Jurkat, Clone E6-1 (cell line): ENCODE measurements around the gene IFITM2.

Source experiments
- DNase-seq: peaks from one replicate; pipeline ENCODE4 v3.0.0-alpha.2; 2011; ENCODE audit warnings: low read depth, low spot score
- H3K4me3 ChIP-seq: 2 replicates; pipeline ENCODE4 v1.5.1; 2011; ENCODE audit warnings: mild to moderate bottlenecking, low read length, control low read depth, moderate library complexity

Gene IFITM2

GRCh38 chr11:291281-292210 lies 16.1 kb upstream of the IFITM2 start:
- H3K4me3 ChIP-seq, result no peak overlapping the region
- no peak for DNase-seq

GRCh38 chr11:292211-293121 lies 15.2 kb upstream of the IFITM2 start:
- no peak overlapping the region for H3K4me3 ChIP-seq
- DNase-seq, result no peak

GRCh38 chr11:293271-293851 lies 14.3 kb upstream of the IFITM2 start:
- DNase-seq, result no peak
- no peak overlapping the region for H3K4me3 ChIP-seq

- DNase-seq, result no peak
- no peak overlapping the region for H3K4me3 ChIP-seq
Observed at GRCh38 chr11:293852-294661, 13.6 kb upstream of the IFITM2 start.

GRCh38 chr11:294780-295179 lies 12.8 kb upstream of the IFITM2 start:
- H3K4me3 ChIP-seq, result no peak overlapping the region
- no peak for DNase-seq

GRCh38 chr11:295351-296170 lies 12.1 kb upstream of the IFITM2 start:
- DNase-seq, result no peak
- no peak overlapping the region for H3K4me3 ChIP-seq

GRCh38 chr11:296171-297050 lies 11.2 kb upstream of the IFITM2 start:
- no peak overlapping the region for H3K4me3 ChIP-seq
- DNase-seq, result no peak

- H3K4me3 ChIP-seq, result no peak overlapping the region
- no peak for DNase-seq
Observed at GRCh38 chr11:297051-297585, 10.5 kb upstream of the IFITM2 start.

GRCh38 chr11:297586-298405 lies 9.8 kb upstream of the IFITM2 start:
- DNase-seq, result no peak
- H3K4me3 ChIP-seq, result no peak overlapping the region

- H3K4me3 ChIP-seq, result no peak overlapping the region
- DNase-seq, result no peak
Observed at GRCh38 chr11:298406-299065, 9.1 kb upstream of the IFITM2 start.

- H3K4me3 ChIP-seq, result no peak within 1 kb of the TSS
- no peak for DNase-seq
Observed at GRCh38 chr11:299081-299891, 8.3 kb upstream of the IFITM2 start, which contains the start of gene IFITM5. Gene IFITM5 (minus strand): TSS chr11:299526. CDS start chr11:299490, 36 bp downstream.

- H3K4me3 ChIP-seq, result no peak overlapping the region
Observed at GRCh38 chr11:299951-300735, 7.5 kb upstream of the IFITM2 start.

GRCh38 chr11:303363-303762 lies 4.3 kb upstream of the IFITM2 start:
- DNase-seq, result no peak

More at GRCh38 chr11:299951-300735, 7.5 kb upstream of the IFITM2 start:
- DNase-seq, result no peak

GRCh38 chr11:304061-304506 lies 3.5 kb upstream of the IFITM2 start:
- H3K4me3 ChIP-seq, result no peak overlapping the region
- DNase-seq, result no peak

More at GRCh38 chr11:303363-303762, 4.3 kb upstream of the IFITM2 start:
- no peak overlapping the region for H3K4me3 ChIP-seq
